Activated naive CD4-positive, alpha-beta T cell treated with anti-CD3 and anti-CD28 coated beads, Interleukin-2, amount 10 ng/mL, durations not matched to agents 7 days and 5 days (primary cell): ENCODE results near the gene CHGA.

Experiments used
- CTCF ChIA-PET: fragments of 350-600 bp; sonication (Branson Sonifier 250); formaldehyde crosslinking; loops from one replicate; lab custom pipeline; 2021; ENCODE audit warnings: antibody characterized with exemption; lab: Charles Lee
- DNase-seq: peaks from one replicate; pipeline ENCODE4 v3.0.0-alpha.2; 2020
- H3K27ac Mint-ChIP-seq: one replicate; pipeline ENCODE4 v1.8.0; 2021; ENCODE audit warnings: mild to moderate bottlenecking, moderate library complexity, mixed read lengths
- H3K27me3 Mint-ChIP-seq: one replicate; pipeline ENCODE4 v1.8.0; 2021; ENCODE audit warnings: mild to moderate bottlenecking, mixed read lengths
- H3K36me3 Mint-ChIP-seq: one replicate; pipeline ENCODE4 v1.8.0; 2021; ENCODE audit warnings: mixed read lengths
- H3K4me1 Mint-ChIP-seq: one replicate; pipeline ENCODE4 v1.8.0; 2021; ENCODE audit warnings: mixed read lengths
- H3K4me3 Mint-ChIP-seq: one replicate; pipeline ENCODE4 v1.8.0; 2021; ENCODE audit warnings: mild to moderate bottlenecking, moderate library complexity, mixed read lengths
- H3K9me3 Mint-ChIP-seq: one replicate; pipeline ENCODE4 v1.8.0; 2021; ENCODE audit warnings: mixed read lengths

Gene CHGA

GRCh38 chr14:92962031-92962830 lies 39.3 kb downstream of the CHGA start:
- Mint-ChIP-seq H3K36me3 (no peaks in the 10 kb centered on the region), H3K27ac (no peak overlapping the region), H3K9me3 (no peaks in the 10 kb centered on the region), H3K27me3 (no peaks in the 10 kb centered on the region), H3K4me1 (no peaks in the 10 kb centered on the region), H3K4me3 (no peak overlapping the region)
- DNase-seq: no peak
- CTCF ChIA-PET: no interaction called here

- no peaks in the 10 kb centered on the region for H3K27me3 Mint-ChIP-seq
- no peaks in the 10 kb centered on the region for H3K36me3 Mint-ChIP-seq
- CTCF ChIA-PET: no interaction called here
- H3K27ac Mint-ChIP-seq: no peak overlapping the region
- H3K9me3 Mint-ChIP-seq: no peaks in the 10 kb centered on the region
- DNase-seq: no peak
- no peak overlapping the region for H3K4me3 Mint-ChIP-seq
- no peaks in the 10 kb centered on the region for H3K4me1 Mint-ChIP-seq
Measured at GRCh38 chr14:92962831-92963095, 39.8 kb downstream of the CHGA start.

- Mint-ChIP-seq H3K4me3 (no peak overlapping the region), H3K36me3 (no peaks in the 10 kb centered on the region), H3K4me1 (no peaks in the 10 kb centered on the region), H3K9me3 (no peaks in the 10 kb centered on the region), H3K27me3 (no peaks in the 10 kb centered on the region), H3K27ac (no peak overlapping the region)
- CTCF ChIA-PET: no interaction called here
- DNase-seq: no peak
Measured at GRCh38 chr14:92963301-92964123, 40.6 kb downstream of the CHGA start.

- H3K27ac Mint-ChIP-seq: no peak overlapping the region
- H3K4me3 Mint-ChIP-seq: no peak overlapping the region
- no peaks in the 10 kb centered on the region for H3K4me1 Mint-ChIP-seq
- H3K27me3 Mint-ChIP-seq: no peaks in the 10 kb centered on the region
- no peaks in the 10 kb centered on the region for H3K36me3 Mint-ChIP-seq
- CTCF ChIA-PET: no interaction called here
- H3K9me3 Mint-ChIP-seq: no peaks in the 10 kb centered on the region
- no peak for DNase-seq
Measured at GRCh38 chr14:92964124-92965109, 41.5 kb downstream of the CHGA start.

GRCh38 chr14:92965281-92965680 lies 42.3 kb downstream of the CHGA start:
- H3K4me3 Mint-ChIP-seq: no peak overlapping the region
- no peaks in the 10 kb centered on the region for H3K4me1 Mint-ChIP-seq
- CTCF ChIA-PET: no interaction called here
- no peaks in the 10 kb centered on the region for H3K27me3 Mint-ChIP-seq
- no peak overlapping the region for H3K27ac Mint-ChIP-seq
- DNase-seq: no peak
- H3K36me3 Mint-ChIP-seq: no peaks in the 10 kb centered on the region
- H3K9me3 Mint-ChIP-seq: no peaks in the 10 kb centered on the region

- H3K27me3 Mint-ChIP-seq: no peaks in the 10 kb centered on the region
- H3K4me3 Mint-ChIP-seq: no peak overlapping the region
- H3K36me3 Mint-ChIP-seq: no peaks in the 10 kb centered on the region
- H3K27ac Mint-ChIP-seq: no peak overlapping the region
- no peak for DNase-seq
- CTCF ChIA-PET: no interaction called here
- no peaks in the 10 kb centered on the region for H3K4me1 Mint-ChIP-seq
- H3K9me3 Mint-ChIP-seq: no peaks in the 10 kb centered on the region
Measured at GRCh38 chr14:92967346-92967926, 44.5 kb downstream of the CHGA start.

- H3K4me3 Mint-ChIP-seq: no peak overlapping the region
- H3K27ac Mint-ChIP-seq: no peak overlapping the region
- H3K36me3 Mint-ChIP-seq: no peaks in the 10 kb centered on the region
- CTCF ChIA-PET: no interaction called here
- H3K27me3 Mint-ChIP-seq: no peaks in the 10 kb centered on the region
- no peaks in the 10 kb centered on the region for H3K4me1 Mint-ChIP-seq
- no peak for DNase-seq
- H3K9me3 Mint-ChIP-seq: no peaks in the 10 kb centered on the region
Measured at GRCh38 chr14:92968291-92969020, 45.5 kb downstream of the CHGA start.

GRCh38 chr14:92969430-92969829 lies 46.5 kb downstream of the CHGA start:
- Mint-ChIP-seq H3K4me1 (no peaks in the 10 kb centered on the region), H3K9me3 (no peaks in the 10 kb centered on the region), H3K36me3 (peaks cover 4% of the 10 kb centered on the region), H3K27ac (no peak overlapping the region), H3K27me3 (no peaks in the 10 kb centered on the region), H3K4me3 (no peak overlapping the region)
- no peak for DNase-seq
- CTCF ChIA-PET: no interaction called here

GRCh38 chr14:92969871-92970270 lies 46.9 kb downstream of the CHGA start:
- Mint-ChIP-seq H3K27me3 (no peaks in the 10 kb centered on the region), H3K4me1 (no peaks in the 10 kb centered on the region), H3K4me3 (no peak overlapping the region), H3K36me3 (peaks cover 8% of the 10 kb centered on the region), H3K27ac (no peak overlapping the region), H3K9me3 (no peaks in the 10 kb centered on the region)
- no peak for DNase-seq
- CTCF ChIA-PET: no interaction called here

- CTCF ChIA-PET: no interaction called here
- H3K36me3 Mint-ChIP-seq: peaks cover 10% of the 10 kb centered on the region
- H3K4me1 Mint-ChIP-seq: no peaks in the 10 kb centered on the region
- no peak for DNase-seq
- H3K27me3 Mint-ChIP-seq: no peaks in the 10 kb centered on the region
- H3K4me3 Mint-ChIP-seq: no peak overlapping the region
- peaks cover 3% of the 10 kb centered on the region for H3K9me3 Mint-ChIP-seq
- no peak overlapping the region for H3K27ac Mint-ChIP-seq
Measured at GRCh38 chr14:92970271-92970670, 47.3 kb downstream of the CHGA start.

GRCh38 chr14:92971601-92972180 lies 48.7 kb downstream of the CHGA start:
- H3K4me3 Mint-ChIP-seq: no peak overlapping the region
- no peak overlapping the region for H3K27ac Mint-ChIP-seq
- H3K9me3 Mint-ChIP-seq: peaks cover 16% of the 10 kb centered on the region
- CTCF ChIA-PET: no interaction called here
- no peaks in the 10 kb centered on the region for H3K27me3 Mint-ChIP-seq
- H3K36me3 Mint-ChIP-seq: peaks cover 24% of the 10 kb centered on the region
- no peaks in the 10 kb centered on the region for H3K4me1 Mint-ChIP-seq
- DNase-seq: no peak

GRCh38 chr14:92973261-92973797 lies 50.4 kb downstream of the CHGA start:
- no peak overlapping the region for H3K4me3 Mint-ChIP-seq
- H3K27me3 Mint-ChIP-seq: no peaks in the 10 kb centered on the region
- peak; percentile 40 for DNase-seq
- no peaks in the 10 kb centered on the region for H3K4me1 Mint-ChIP-seq
- peaks cover 30% of the 10 kb centered on the region for H3K9me3 Mint-ChIP-seq
- no peak overlapping the region for H3K27ac Mint-ChIP-seq
- CTCF ChIA-PET: no interaction called here
- H3K36me3 Mint-ChIP-seq: peaks cover 39% of the 10 kb centered on the region

GRCh38 chr14:92973798-92974372 lies 50.9 kb downstream of the CHGA start:
- peaks cover 41% of the 10 kb centered on the region for H3K36me3 Mint-ChIP-seq

More at GRCh38 chr14:92973798-92974372, 50.9 kb downstream of the CHGA start:
- no peak for DNase-seq
- CTCF ChIA-PET: no interaction called here
- Mint-ChIP-seq H3K9me3 (peaks cover 36% of the 10 kb centered on the region), H3K27ac (no peak overlapping the region), H3K4me3 (no peak overlapping the region), H3K27me3 (no peaks in the 10 kb centered on the region), H3K4me1 (no peaks in the 10 kb centered on the region)
